Heart right ventricle (tissue), 16 donors: Measurements from ENCODE around the gene KRTAP1-4. TPM values are rescaled to one million over a fixed set of nuclear protein-coding genes. Genes with fewer than 3 reads are reported as not detected.
"Not testable (repeated sequence)": the region's sequence is repeated elsewhere in the genome, so short reads cannot be mapped to it uniquely, and the experiment has no call there.

Source experiments
- ATAC-seq, 8 donors: fragments of 200-7000 bp; cut with Tn5 transposase; one replicate each; pipeline ENCODE4 v1.9.1; 2020; ENCODE audit warnings: mild to moderate bottlenecking in 8 of 8, moderate library complexity in 8 of 8, moderate number of reproducible peaks in 1 of 8
- DNase-seq, 2 donors: peaks; one replicate each; pipeline ENCODE4 v3.0.0-alpha.2; 2020
- H3K27ac ChIP-seq, 10 donors: fragments of 200-600 bp; sonication (generic) in 2 of 10; one replicate each; pipeline versions ENCODE4 v1.5.0 to v1.8.0; 2020 to 2022; ENCODE audit warnings: mild to moderate bottlenecking in 3 of 10
- H3K27me3 ChIP-seq, 7 donors: fragments of 200-600 bp; one replicate each; pipeline ENCODE4 v1.8.0; 2021 to 2022; ENCODE audit warnings: mild to moderate bottlenecking in 2 of 7
- H3K36me3 ChIP-seq, 9 donors: fragments of 200-600 bp; sonication (generic) in 1 of 9; one replicate each; pipeline versions ENCODE4 v1.5.0 to v1.8.0; 2020 to 2022; ENCODE audit warnings: mild to moderate bottlenecking in 2 of 9
- H3K4me1 ChIP-seq, 9 donors: fragments of 200-600 bp; sonication (generic) in 1 of 9; one replicate each; pipeline versions ENCODE4 v1.5.0 to v1.8.0; 2020 to 2022; ENCODE audit warnings: mild to moderate bottlenecking in 4 of 9
- H3K4me3 ChIP-seq, 10 donors: fragments of 200-600 bp; sonication (generic) in 2 of 10; one replicate each; pipeline versions ENCODE4 v1.5.0 to v1.8.0; 2020 to 2022; ENCODE audit warnings: mild to moderate bottlenecking in 7 of 10, moderate library complexity in 2 of 10
- H3K9me3 ChIP-seq, 11 donors: fragments of 200-600 bp in 10 of 11; sonication (generic) in 2 of 11; one replicate each; pipeline versions ENCODE4 v1.5.0 to v1.8.0; 2013 to 2022; ENCODE audit warnings: mild to moderate bottlenecking in 2 of 11, control low read depth in 1 of 11, moderate library complexity in 1 of 11
- WGBS, 2 donors: extraction: QIAGEN DNeasy Blood & Tissue Kit; methylation state at CpG; one replicate each; pipeline ENCODE4 v1.1.7; 2013; ENCODE audit warnings: inconsistent platforms in 1 of 2; 5-methylcytosine and 5-hydroxymethylcytosine counted together
- intact Hi-C, 10 donors: fragments of 100-400 bp; cut with DNase I; formaldehyde crosslinking; loops; one replicate each; pipeline versions ENCODE4 v1.11.1 to v1.14.2; 2022
- polyA plus RNA-seq, 2 donors: library from polyadenylated mRNA; stranded (reverse); fragments of 200-250 nt; gene quantifications; one replicate each; pipeline ENCODE4 v1.2.3, GENCODE V29; 2013
- total RNA-seq, 10 donors: library from RNA; stranded (reverse); fragmentation: NEBNext Ultra II Directional in 3 of 10; extraction: Animal tissue kit (Norgen Biotek cat#: 25700) in 3 of 10; gene quantifications; one replicate each; pipeline versions ENCODE4 v1.2.1 to v1.2.4, GENCODE V29; 2021 to 2023
- TF ChIP-seq, protein P1 (sequence below), 9 donors: fragments of 200-600 bp; sonication (generic) in 2 of 9; IDR thresholded peaks; one replicate each; pipeline versions ENCODE4 v1.5.0 to v1.8.0; 2021 to 2022; ENCODE audit warnings: antibody characterized with exemption in 9 of 9, mild to moderate bottlenecking in 5 of 9, moderate library complexity in 1 of 9
- donor health status: Arrhythmogenic right ventricular cardiomyopathy.
- donor health status: ischemic (EF 13 %, LVEDD 7.1; RV severe dilation, severe dysfunction).
- donor health status: healthy with polysubstance abuse.
- donor health status: DM: no; HTN: yes; CAD: no.
- donor health status: DM: no; HTN: no; CAD: no.
- donor health status: ischemic (EF 25% LVEDD 6.9; RV normal size, moderate dysfunction).
- donor health status: ischemic (EF 25% LVEDD 5.7; RV mildly dilated, moderate dysfunction).
- donor health status: healthy.
- donor health status: DM: yes; HTN: yes; CAD: no.
- donor health status: Ischemic cardiomyopathy.
- donor health status: ischemic (EF 35%, LVEDD 5.7; RV mildly dilated, moderate dysfunction).
- donor health status: nonischemic (EF 11% LVEDD 7.7; RV severe dilation, severe dysfunction).
- donor health status: DM: yes; HTN: yes; CAD: no.
- donor health status: PGD.
- donor health status: ischemic (EF 29% LVEDD 5.4; RV normal size, mild dysfunction).
- donor health status: nonischemic (EF 23%, LVEDD 6.1; RV moderate dilation, normal function).

The KRTAP1-4 gene
- total and polyA plus RNA-seq, 12 donors: not detected

DNA sequence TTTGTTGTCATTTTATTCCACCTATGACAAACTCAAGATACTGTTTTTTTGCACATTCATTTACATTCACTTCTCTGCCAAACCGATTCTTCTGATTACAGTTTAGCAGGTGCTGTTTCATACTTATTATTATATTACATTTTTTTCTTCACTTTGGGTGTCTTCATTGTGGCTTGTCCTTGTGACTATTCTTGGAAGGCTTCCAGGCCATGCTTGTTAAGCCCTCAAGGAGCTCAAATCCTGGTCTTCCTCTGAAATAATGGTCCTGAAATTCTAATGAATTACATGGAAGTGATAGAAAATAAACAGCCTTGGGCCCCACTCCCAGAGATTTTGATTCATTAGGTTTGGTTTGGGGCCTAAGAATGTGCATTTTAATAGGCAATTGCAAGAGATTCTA is 34.3 kb upstream of the KRTAP1-4 start:
- intact Hi-C loops: no loop called here
- no peak for DNase-seq
- H3K4me1 ChIP-seq: no peaks in the 10 kb centered on the region
- peaks cover 0 to 53% (median 35%) of the 10 kb centered on the region in 7 donors for H3K27me3 ChIP-seq
- H3K9me3 ChIP-seq: no peaks in the 10 kb centered on the region
- no peak overlapping the region for H3K27ac ChIP-seq
- ATAC-seq: no peak
- WGBS, 2 donors: 84 to 87% methylated on average over 1 of the region's 1 CpG
- H3K4me3 ChIP-seq: no peak overlapping the region
- H3K36me3 ChIP-seq: no peaks in the 10 kb centered on the region
- TF ChIP-seq, protein P1, sequence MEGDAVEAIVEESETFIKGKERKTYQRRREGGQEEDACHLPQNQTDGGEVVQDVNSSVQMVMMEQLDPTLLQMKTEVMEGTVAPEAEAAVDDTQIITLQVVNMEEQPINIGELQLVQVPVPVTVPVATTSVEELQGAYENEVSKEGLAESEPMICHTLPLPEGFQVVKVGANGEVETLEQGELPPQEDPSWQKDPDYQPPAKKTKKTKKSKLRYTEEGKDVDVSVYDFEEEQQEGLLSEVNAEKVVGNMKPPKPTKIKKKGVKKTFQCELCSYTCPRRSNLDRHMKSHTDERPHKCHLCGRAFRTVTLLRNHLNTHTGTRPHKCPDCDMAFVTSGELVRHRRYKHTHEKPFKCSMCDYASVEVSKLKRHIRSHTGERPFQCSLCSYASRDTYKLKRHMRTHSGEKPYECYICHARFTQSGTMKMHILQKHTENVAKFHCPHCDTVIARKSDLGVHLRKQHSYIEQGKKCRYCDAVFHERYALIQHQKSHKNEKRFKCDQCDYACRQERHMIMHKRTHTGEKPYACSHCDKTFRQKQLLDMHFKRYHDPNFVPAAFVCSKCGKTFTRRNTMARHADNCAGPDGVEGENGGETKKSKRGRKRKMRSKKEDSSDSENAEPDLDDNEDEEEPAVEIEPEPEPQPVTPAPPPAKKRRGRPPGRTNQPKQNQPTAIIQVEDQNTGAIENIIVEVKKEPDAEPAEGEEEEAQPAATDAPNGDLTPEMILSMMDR (IDR thresholded peaks at IDR 0.05): no peak

DNA sequence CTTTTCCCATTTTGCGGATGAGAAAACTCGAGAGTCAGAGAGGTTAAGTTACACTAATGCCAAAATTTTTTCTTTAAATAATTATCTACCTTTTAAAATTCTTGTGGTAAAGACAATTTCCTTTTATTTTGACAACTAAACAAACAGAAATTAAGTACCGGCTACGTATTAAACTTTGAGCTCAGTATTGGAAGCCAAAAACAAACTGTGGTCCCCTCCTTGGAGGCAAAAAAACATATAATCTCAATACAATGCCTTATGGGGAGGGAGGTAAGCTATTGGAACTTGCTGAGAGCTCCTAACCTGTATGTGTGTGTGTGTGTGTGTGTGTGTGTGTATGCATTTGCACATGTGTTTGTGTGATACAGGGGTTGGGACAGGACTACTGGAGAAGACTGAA is 33.5 kb upstream of the KRTAP1-4 start:
- WGBS, 2 donors: 89% methylated on average over 4 of the region's 4 CpGs
- H3K4me3 ChIP-seq: no peak overlapping the region
- intact Hi-C loops: no loop called here
- ATAC-seq (no peak), DNase-seq (no peak)
- no peak overlapping the region for H3K27ac ChIP-seq
- H3K4me1 ChIP-seq: no peaks in the 10 kb centered on the region
- H3K27me3 ChIP-seq: peaks cover 0 to 61% (median 43%) of the 10 kb centered on the region in 7 donors
- TF ChIP-seq, protein P1 (IDR thresholded peaks at IDR 0.05): no peak
- H3K36me3 ChIP-seq: no peaks in the 10 kb centered on the region
- H3K9me3 ChIP-seq: no peaks in the 10 kb centered on the region

DNA sequence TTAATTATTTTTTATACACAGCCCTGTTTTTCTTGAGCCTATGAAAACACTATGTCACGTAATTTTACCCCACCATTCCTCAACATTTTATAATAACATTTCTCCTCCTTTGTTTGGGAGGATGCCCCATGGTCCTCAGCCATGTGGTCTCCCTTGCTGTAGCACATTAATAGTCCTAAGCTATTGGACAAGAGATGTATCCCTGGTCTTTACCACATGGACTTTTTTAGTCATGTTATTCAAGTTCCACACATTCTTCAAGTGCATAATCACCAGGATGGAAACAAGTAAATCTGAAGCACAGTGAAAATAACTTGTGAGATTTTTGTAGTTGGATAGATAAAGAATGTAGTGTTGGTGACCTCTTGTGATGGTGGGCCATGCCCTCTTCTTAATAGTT is 32.0 kb upstream of the KRTAP1-4 start:
- no peak for DNase-seq
- WGBS, 2 donors: 69 to 76% methylated on average over 1 of the region's 1 CpG
- Histone ChIP-seq H3K27ac (no peak overlapping the region), H3K4me1 (no peaks in the 10 kb centered on the region), H3K36me3 (no peaks in the 10 kb centered on the region), H3K4me3 (no peak overlapping the region), H3K27me3 (peaks cover 0 to 76% (median 51%) of the 10 kb centered on the region in 7 donors), H3K9me3 (peaks cover 0 to 7% (median 0%) of the 10 kb centered on the region in 11 donors)
- TF ChIP-seq, protein P1 (IDR thresholded peaks at IDR 0.05): no peak
- intact Hi-C loops: no loop called here
- ATAC-seq: no peak

DNA sequence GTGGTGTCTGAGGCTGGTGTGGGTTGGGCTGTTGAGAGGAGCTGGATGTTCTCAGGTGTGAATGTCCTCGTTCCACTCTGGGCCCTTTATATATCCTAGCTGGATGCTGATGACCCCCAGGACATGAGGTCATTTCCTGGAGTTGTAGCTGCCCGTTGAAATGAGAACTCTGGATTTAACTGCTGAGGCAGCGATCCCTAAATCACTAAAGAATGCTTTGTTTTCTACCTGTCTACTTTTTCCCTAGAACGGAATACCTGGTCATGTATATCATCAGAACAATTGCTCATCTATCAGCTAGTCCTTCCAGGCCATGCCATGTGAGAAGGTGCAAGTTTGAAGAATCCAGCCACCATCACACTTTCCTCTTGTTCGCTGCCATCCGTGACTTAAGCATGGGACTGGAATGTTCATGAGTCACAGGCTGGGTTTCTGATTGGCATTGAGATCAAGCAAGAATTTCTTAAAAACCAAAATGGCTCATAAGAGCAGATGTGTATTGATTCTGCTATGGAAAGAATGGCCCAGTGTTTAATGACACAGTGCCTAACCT is 30.1 kb upstream of the KRTAP1-4 start, which contains the start of gene KRTAP2-3:
Gene KRTAP2-3, minus strand, starts transcription at position 63 of the 553 bp plus-strand sequence. CDS start 64 bp downstream, outside the sequence.
- TF ChIP-seq, protein P1 (IDR thresholded peaks at IDR 0.05): no peak
- peaks cover 0 to 7% (median 0%) of the 10 kb centered on the region in 11 donors for H3K9me3 ChIP-seq
- DNase-seq (no peak), ATAC-seq (no peak)
- intact Hi-C loops: no loop called here
- WGBS, 2 donors: 60 to 61% methylated on average over 6 of the region's 6 CpGs
- peaks cover 0 to 82% (median 58%) of the 10 kb centered on the region in 7 donors for H3K27me3 ChIP-seq
- H3K4me3 ChIP-seq: no peak within 1 kb of the TSS
- no peaks in the 10 kb centered on the region for H3K36me3 ChIP-seq
- H3K27ac ChIP-seq: no peak within 1 kb of the TSS
- H3K4me1 ChIP-seq: no peaks in the 10 kb centered on the region

DNA sequence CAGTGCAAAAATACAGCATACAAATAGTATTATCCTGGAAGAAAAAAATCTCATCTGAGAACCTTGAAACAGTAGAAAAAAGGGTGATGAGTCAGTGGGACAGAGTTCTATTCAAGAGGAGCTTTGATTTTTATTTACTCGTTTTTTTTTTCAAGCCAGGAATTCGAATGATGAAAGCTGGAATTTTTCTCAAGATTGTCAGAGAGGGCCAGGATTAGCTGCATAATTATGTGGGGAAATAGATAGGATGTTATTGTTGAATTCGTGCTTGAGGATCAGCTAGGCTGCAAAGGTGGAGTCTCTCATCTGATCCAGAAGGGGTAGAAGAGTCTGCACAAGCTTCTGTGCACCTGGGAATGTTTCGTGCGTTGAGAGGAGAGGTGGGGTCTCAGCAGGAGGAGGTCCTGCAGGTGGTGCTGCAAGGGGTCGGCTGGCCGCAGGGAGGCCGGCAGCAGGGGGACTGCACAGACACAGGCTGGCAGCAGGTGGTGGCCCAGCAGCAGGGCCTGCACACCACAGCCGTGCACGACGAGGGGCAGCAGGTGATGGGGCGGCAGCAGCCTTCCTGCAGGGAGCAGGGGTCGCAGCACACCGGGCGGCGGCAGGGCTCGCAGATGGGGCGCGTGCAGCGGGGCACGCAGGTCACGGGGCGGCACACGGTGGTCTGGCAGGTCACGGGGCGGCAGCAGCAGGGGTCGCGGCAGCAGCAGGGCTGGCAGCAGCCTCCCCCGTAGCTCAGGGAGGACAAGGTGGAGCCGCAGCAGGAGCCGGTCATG is 29.5 kb upstream of the KRTAP1-4 start:
- WGBS, 2 donors: 23 to 28% methylated on average over 9 to 12 of the region's 31 CpGs
- H3K27ac ChIP-seq, H3K4me1 ChIP-seq, H3K9me3 ChIP-seq, intact Hi-C loops, DNase-seq, H3K4me3 ChIP-seq, H3K36me3 ChIP-seq: not testable (repeated sequence)
- ATAC-seq: peak in 1 of 8 donors; percentile 53
- peaks cover 0 to 76% (median 55%) of the 10 kb centered on the region in 7 donors for H3K27me3 ChIP-seq
